Panc1 (cell line): ENCODE results near the gene ETV7. TPM values are rescaled to one million over a fixed set of nuclear protein-coding genes. Genes with fewer than 3 reads are reported as not detected.

Experiments
- ATAC-seq: fragments of 200-7000 bp; cut with Tn5 transposase; 2 replicates; pipeline ENCODE4 v1.9.1; 2020; ENCODE audit warnings: mild to moderate bottlenecking, moderate library complexity
- BruUV-seq: library from RNA; stranded (reverse); fragments of 400-500 nt; replicated peaks from 2 replicates; lab custom pipeline; 2021; lab: Mats Ljungman, UMichigan
- CTCF ChIA-PET: fragments of 300-600 bp; sonication (Branson Sonifier 250); formaldehyde crosslinking; loops from one replicate; lab custom pipeline; 2022; ENCODE audit warnings: antibody characterized with exemption; lab: Charles Lee
- POLR2A ChIA-PET: fragments of 300-600 bp; sonication (Branson Sonifier 250); formaldehyde crosslinking; loops from one replicate; lab custom pipeline; 2022; ENCODE audit warnings: antibody characterized with exemption; lab: Charles Lee
- DNase-seq: peaks from one replicate; pipeline ENCODE4 v3.0.0-alpha.2; 2010; ENCODE audit warnings: low read depth, low spot score
- H3K27ac ChIP-seq: 2 replicates; pipeline ENCODE4 v1.5.1; 2011; ENCODE audit warnings: mild to moderate bottlenecking, low read length, inconsistent platforms
- H3K27me3 ChIP-seq: fragments of 200-500 bp; sonication (Bioruptor generic); 2 replicates; pipeline ENCODE4 v1.6.0; 2014; ENCODE audit warnings: low read length, inconsistent platforms; ENCODE audit not compliant: control insufficient read depth, insufficient read depth
- H3K36me3 ChIP-seq: fragments of 200-500 bp; sonication (Bioruptor generic); 2 replicates; pipeline ENCODE4 v1.5.1; 2014; ENCODE audit warnings: inconsistent platforms, mild to moderate bottlenecking, low read length, moderate library complexity; ENCODE audit not compliant: control insufficient read depth, insufficient read depth
- H3K4me1 ChIP-seq: 2 replicates; pipeline ENCODE4 v1.5.1; 2011; ENCODE audit warnings: inconsistent platforms, mild to moderate bottlenecking, low read length, moderate library complexity; ENCODE audit not compliant: control insufficient read depth, insufficient read depth
- H3K4me3 ChIP-seq, 2 experiments: 2 replicates each; pipeline ENCODE4 v1.5.1; 2011 to 2012; ENCODE audit warnings: low read depth in 2 of 2, low read length in 2 of 2, mild to moderate bottlenecking in 2 of 2, inconsistent platforms in 1 of 2, moderate library complexity in 1 of 2
- H3K9me3 ChIP-seq: fragments of 200-500 bp; sonication (Bioruptor generic); 2 replicates; pipeline ENCODE4 v1.5.1; 2014; ENCODE audit warnings: low read depth, mild to moderate bottlenecking, inconsistent platforms, low read length, moderate library complexity; ENCODE audit not compliant: control insufficient read depth, insufficient read depth
- CTCF ChIP-seq: fragments of 450-650 bp; IDR thresholded peaks from 2 replicates; pipeline ENCODE4 v1.5.1; 2017; ENCODE audit warnings: mild to moderate bottlenecking
- POLR2AphosphoS5 ChIP-seq: IDR thresholded peaks from 2 replicates; pipeline ENCODE4 v1.6.1; 2012; ENCODE audit warnings: mild to moderate bottlenecking, low read depth, low read length, moderate library complexity
- REST ChIP-seq, 2 experiments: IDR thresholded peaks; 2 replicates each; pipeline ENCODE4 v1.6.1; 2011 to 2012; ENCODE audit warnings: low read depth in 2 of 2, control low read depth in 1 of 2, low read length in 1 of 2, mild to moderate bottlenecking in 1 of 2, moderate library complexity in 1 of 2; ENCODE audit not compliant: insufficient read depth in 1 of 2
- SIN3A ChIP-seq: IDR thresholded peaks from 2 replicates; pipeline ENCODE4 v1.6.1; 2012; ENCODE audit warnings: low read depth, mild to moderate bottlenecking, low read length, moderate library complexity, borderline replicate concordance; ENCODE audit not compliant: insufficient read depth
- TCF7L2 ChIP-seq: IDR thresholded peaks from 2 replicates; pipeline ENCODE4 v1.6.1; 2011; ENCODE audit warnings: mild to moderate bottlenecking, low read depth, low read length, inconsistent platforms
- in situ Hi-C: cut with HindIII; loops from 2 replicates; pipeline ENCODE4 v1.10.0; 2016; ENCODE audit warnings: low sequenced_read_pairs, low pct_unique_long_range_greater_than_20kb
- intact Hi-C: fragments of 100-400 bp; cut with micrococcal nuclease; formaldehyde crosslinking; loops from one replicate; pipeline ENCODE4 v1.10.0; 2022; ENCODE audit not compliant: unreplicated experiment
- total RNA-seq: library from RNA; stranded (reverse); gene quantifications from one replicate; pipeline ENCODE4 v1.2.1, GENCODE V29; 2021; ENCODE audit not compliant: unreplicated experiment

Gene ETV7
- total RNA-seq, 1 experiment from 2014 or later, result 2.0 TPM

- H3K36me3 ChIP-seq, result no peaks in the 10 kb centered on the region
- ChIA-PET CTCF (no interaction called here), POLR2A (interaction anchor here (0.7 kb wide), 1 partner anchor 332 kb away, joined by 8 read pairs; no protein-coding TSS in a partner anchor)
- no peak for DNase-seq
- no peaks in the 10 kb centered on the region for H3K9me3 ChIP-seq
- in situ Hi-C loops, result no loop called here
- ATAC-seq, result no peak
- no peak overlapping the region for H3K27ac ChIP-seq
- H3K4me1 ChIP-seq, result 0 out of 2 replicates have a peak, but pooled peaks cover 5% of the 10 kb centered on the region
- H3K4me3 ChIP-seq, result no peak overlapping the region
- no peak for TF ChIP-seq TCF7L2
- TF ChIP-seq CTCF, result no peak
- TF ChIP-seq REST (IDR thresholded peaks at IDR 0.05; ENCODE audit: insufficient read depth in 1 of 2, low read depth in 2 of 2, low read length in 1 of 2), result no peak
- no peak for TF ChIP-seq SIN3A
- TF ChIP-seq POLR2AphosphoS5, result no peak
- intact Hi-C loops, result no loop called here
- no TSS peak for BruUV-seq
- H3K27me3 ChIP-seq, result no peaks in the 10 kb centered on the region
Measured at GRCh38 chr6:36426622-36427021, 39.2 kb upstream of the ETV7 start.

GRCh38 chr6:36423101-36423824, 35.8 kb upstream of the ETV7 start:
- intact Hi-C loops, result no loop called here
- no TSS peak for BruUV-seq
- H3K27me3 ChIP-seq, result no peaks in the 10 kb centered on the region
- DNase-seq, result peak; percentile 87
- peak; percentile 99 for ATAC-seq
- H3K4me1 ChIP-seq, result 0 out of 2 replicates have a peak, but pooled peaks cover 5% of the 10 kb centered on the region
- CTCF ChIA-PET, result interaction anchor here (0.6 kb wide), 2 partner anchors 36 to 300 kb away, joined by 3 to 4 read pairs; no protein-coding TSS in a partner anchor
- H3K36me3 ChIP-seq, result no peaks in the 10 kb centered on the region
- POLR2A ChIA-PET, result interaction anchor here (0.6 to 1.1 kb wide), 4 partner anchors 24 to 175 kb away, joined by 3 to 7 read pairs (median 4); no protein-coding TSS in a partner anchor
- in situ Hi-C loops, result no loop called here
- peak overlapping the region; percentile 67 to 90 for H3K4me3 ChIP-seq
- H3K9me3 ChIP-seq, result no peaks in the 10 kb centered on the region
- TF ChIP-seq TCF7L2, result no peak
- TF ChIP-seq CTCF, result peak; percentile 89
- H3K27ac ChIP-seq, result peak overlapping the region; percentile 96
